HG02885 (cell line): Measurements from ENCODE around the gene SIGLEC9.
"Not testable (repeated sequence)": the region's sequence is repeated elsewhere in the genome, so short reads cannot be mapped to it uniquely, and the experiment has no call there.

Source experiments
- ATAC-seq: cut with Tn5 transposase; IDR thresholded peaks from one replicate; pipeline ENCODE4 v1.9.1; 2021; ENCODE audit warnings: mild to moderate bottlenecking; ENCODE audit not compliant: unreplicated experiment, poor library complexity

The SIGLEC9 gene

GRCh38 chr19:51141181-51141580 is 16.5 kb downstream of the SIGLEC9 start:
- ATAC-seq = no peak

GRCh38 chr19:51142119-51142518 is 17.4 kb downstream of the SIGLEC9 start, which contains the start of gene SIGLEC7:
Gene SIGLEC7, plus strand, starts transcription at chr19:51142301. Its CDS starts 69 bp downstream, at chr19:51142370.
- no peak for ATAC-seq

- ATAC-seq = not testable (repeated sequence)
These were observed 18.2 kb downstream of the SIGLEC9 start for GRCh38 chr19:51142809-51143475.

- no peak for ATAC-seq
These were observed 18.8 kb downstream of the SIGLEC9 start for GRCh38 chr19:51143486-51143885.

GRCh38 chr19:51144482-51145045 is 19.9 kb downstream of the SIGLEC9 start:
- no peak for ATAC-seq

GRCh38 chr19:51145916-51146493 is 21.3 kb downstream of the SIGLEC9 start:
- no peak for ATAC-seq

- ATAC-seq = no peak
These were observed 22.0 kb downstream of the SIGLEC9 start for GRCh38 chr19:51146751-51147150.

- ATAC-seq = no peak
These were observed 23.0 kb downstream of the SIGLEC9 start for GRCh38 chr19:51147663-51148062.

- no peak for ATAC-seq
These were observed 23.9 kb downstream of the SIGLEC9 start for GRCh38 chr19:51148580-51148979.

- no peak for ATAC-seq
These were observed 25.9 kb downstream of the SIGLEC9 start for GRCh38 chr19:51150627-51151026.

GRCh38 chr19:51156710-51157109 is 32.0 kb downstream of the SIGLEC9 start:
- no peak for ATAC-seq

- no peak for ATAC-seq
These were observed 32.6 kb downstream of the SIGLEC9 start for GRCh38 chr19:51157265-51157664.

GRCh38 chr19:51158474-51159129 is 33.9 kb downstream of the SIGLEC9 start:
- no peak for ATAC-seq

- ATAC-seq = no peak
These were observed 35.0 kb downstream of the SIGLEC9 start for GRCh38 chr19:51159656-51160055.

- no peak for ATAC-seq
These were observed 36.6 kb downstream of the SIGLEC9 start for GRCh38 chr19:51161266-51161665.

- no peak for ATAC-seq
These were observed 37.3 kb downstream of the SIGLEC9 start for GRCh38 chr19:51161867-51162496.

GRCh38 chr19:51163257-51163656 is 38.6 kb downstream of the SIGLEC9 start:
- no peak for ATAC-seq

- ATAC-seq = no peak
These were observed 39.5 kb downstream of the SIGLEC9 start for GRCh38 chr19:51164215-51164614.

- ATAC-seq = peak; percentile 62
These were observed 42.3 kb downstream of the SIGLEC9 start for GRCh38 chr19:51166846-51167490.

GRCh38 chr19:51168564-51169282 is 44.0 kb downstream of the SIGLEC9 start:
- ATAC-seq = no peak
